NCI-H2227 (cell line): ENCODE data around the gene KHK.

Source experiments
- DNase-seq: peaks from one replicate; lab custom pipeline; 2025; ENCODE audit not compliant: unreplicated experiment; lab: John Stamatoyannopoulos, UW

Gene KHK

GRCh38 chr2:27126252-27126710 lies 39.7 kb downstream of the KHK start:
- no peak for DNase-seq

- no peak for DNase-seq
Measured at GRCh38 chr2:27127883-27128667, 41.5 kb downstream of the KHK start.

DNA sequence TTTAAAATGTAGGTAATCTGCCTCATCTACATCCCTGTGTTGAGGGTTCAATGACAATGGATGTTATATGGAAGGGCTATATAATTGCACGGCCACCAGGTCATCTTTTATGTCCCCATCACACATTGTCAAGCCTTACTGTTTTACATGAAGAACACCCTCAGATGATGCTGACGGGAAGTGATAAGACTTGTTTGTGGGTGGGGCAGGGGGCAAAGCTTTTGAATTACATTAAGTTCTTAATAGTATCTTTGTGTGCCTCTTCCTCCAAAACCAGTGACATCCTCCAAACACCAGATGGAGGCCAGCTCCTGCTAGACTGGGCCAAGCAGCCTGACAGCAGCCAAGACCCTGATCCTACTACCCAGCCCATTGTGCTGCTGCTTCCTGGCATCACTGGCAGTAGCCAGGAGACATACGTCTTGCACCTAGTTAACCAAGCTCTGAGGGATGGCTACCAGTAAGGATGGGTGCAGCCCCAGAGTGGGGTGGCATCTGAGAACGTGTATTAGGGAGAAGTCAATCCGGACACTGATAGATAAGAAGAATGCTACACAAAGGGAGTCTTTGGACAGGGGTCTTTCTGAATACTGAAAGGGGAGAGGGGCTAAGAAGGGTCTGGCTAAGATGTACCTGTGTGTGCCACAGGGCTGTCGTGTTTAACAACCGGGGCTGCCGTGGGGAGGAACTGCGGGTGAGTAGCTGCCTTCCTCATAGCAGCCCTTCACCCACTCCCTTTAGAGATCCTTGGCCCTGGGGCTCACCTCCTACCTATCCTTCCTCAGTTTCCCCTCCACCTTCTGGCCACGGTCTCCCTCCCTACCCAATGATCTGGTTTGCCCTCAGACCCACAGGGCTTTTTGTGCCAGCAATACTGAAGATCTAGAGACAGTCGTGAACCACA lies 42.3 kb downstream of the KHK start:
- DNase-seq, result no peak

GRCh38 chr2:27130396-27130795 lies 43.8 kb downstream of the KHK start:
- no peak for DNase-seq

DNA sequence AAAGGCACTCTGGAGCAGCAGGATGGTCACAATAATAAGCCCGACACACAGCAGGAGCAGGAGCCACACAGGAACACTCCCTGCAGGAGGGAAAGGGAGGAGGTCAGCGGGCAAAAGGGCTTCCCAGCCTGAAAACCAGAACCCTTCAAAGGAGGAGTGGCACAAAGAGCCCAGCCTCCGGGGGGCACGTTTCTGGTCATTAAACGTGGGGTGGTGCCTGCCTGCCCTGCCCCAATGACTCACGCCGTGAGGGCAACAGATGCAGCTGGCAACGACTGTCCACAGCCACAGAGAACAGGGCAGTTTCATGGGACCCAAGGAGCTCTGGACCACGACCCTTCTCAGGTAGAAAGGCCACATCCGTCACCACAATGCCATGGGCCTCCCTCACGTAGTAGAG lies 44.9 kb downstream of the KHK start:
- no peak for DNase-seq

- no peak for DNase-seq
Measured at GRCh38 chr2:27133195-27133875, 46.8 kb downstream of the KHK start.

DNA sequence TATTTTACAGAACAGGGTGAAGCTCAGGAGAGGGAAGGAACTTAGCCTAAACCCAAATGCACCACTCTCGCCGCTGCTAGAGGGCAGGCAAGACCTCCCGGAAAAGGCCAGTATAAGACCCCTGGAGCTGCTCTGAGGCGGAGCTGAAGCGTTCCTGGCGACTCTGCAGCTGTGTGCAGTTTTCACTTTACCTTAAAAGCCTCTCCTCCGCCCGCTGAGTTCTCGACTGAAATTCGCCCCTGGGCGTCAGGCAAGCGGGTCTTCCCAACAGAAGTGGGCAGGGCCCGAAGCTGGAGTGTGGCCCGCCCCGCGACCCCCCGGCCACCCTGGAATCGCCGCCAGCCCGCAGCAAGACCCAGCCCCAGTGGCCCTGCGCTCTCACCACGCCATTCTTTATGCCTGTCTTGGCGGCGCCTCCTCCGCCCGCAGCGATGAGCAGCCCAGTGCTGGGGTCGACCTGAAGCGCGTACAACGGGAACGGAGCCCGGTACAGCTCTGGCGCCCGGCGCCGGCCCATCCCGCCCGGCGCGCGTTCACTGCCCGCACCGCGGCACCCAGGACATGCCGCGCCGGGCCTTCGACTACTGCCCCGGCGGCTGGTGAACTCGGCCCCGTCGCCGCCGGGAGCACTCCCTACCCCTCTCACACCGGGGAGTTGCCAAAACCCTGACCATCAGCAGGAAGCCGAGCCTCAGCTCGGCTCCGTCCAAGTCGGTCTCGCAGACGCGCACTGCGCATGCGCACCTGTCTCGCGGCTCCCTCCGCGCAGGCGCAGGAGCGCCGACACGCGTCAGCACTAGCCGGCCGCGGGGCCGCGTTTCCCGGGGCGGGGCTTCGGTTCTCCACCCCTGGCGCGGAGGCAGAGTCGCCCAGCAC lies 47.6 kb downstream of the KHK start, which contains the start of gene PREB:
TSS of gene PREB (minus strand) at position 732 of the 876 bp plus-strand sequence. CDS start at position 517, 215 bp downstream.
- DNase-seq, result peak; percentile 99

- DNase-seq, result no peak
Measured at GRCh38 chr2:27134781-27135477, 48.4 kb downstream of the KHK start.

DNA sequence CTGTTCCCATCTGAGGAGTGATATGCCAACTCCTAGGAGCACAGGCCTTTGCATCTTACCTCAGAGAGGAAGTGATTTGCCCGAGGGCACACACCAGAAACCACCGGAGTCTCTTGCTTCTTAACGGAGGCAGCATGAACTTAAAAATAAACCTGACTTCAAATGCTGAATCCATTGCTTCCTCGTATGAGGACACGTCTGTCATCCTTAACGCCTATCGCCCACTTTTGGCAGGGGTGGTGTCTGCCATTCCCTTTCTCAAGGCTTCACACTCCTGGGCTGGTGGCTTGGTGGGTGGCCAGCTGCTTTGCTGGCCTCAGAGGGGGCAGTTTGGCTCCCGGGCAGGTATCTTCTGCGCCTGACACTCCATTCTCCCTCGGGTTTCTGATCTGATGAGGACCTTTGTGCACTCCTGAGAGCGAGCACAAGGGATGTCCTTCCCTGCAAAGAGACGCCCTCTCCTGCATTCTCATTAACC lies 48.9 kb downstream of the KHK start:
- DNase-seq, result no peak

GRCh38 chr2:27136751-27137150 lies 50.2 kb downstream of the KHK start:
- DNase-seq, result no peak

DNA sequence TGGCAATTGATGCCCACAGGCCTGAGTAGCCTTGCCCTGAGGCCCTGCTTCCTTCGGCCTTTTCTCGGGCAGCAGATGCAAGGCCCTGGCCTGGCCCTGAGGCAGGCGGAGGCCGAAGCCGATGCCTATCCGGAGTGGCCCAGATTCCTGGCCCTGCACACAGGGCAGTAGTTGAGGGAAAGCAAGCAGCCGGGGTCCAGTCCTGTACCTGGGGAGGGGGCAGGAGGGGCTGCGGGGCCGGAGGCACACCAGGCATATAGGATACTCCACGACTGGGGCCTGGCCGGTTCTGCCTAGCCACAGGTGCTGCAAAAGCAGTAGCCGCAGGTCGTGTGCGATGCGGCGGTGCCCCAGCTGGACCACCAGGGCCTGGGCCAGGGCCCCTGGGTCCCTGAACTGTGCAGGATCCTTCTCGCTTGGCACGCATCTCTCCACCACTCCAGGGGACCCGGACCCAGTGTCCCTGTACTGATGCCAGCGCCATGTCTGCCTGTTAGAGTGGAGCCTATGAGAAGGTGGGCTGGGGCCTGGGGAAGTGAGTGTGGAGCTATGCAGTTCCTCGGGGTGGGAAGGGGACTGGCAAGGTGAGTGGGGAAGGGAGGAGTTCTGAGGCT lies 50.9 kb downstream of the KHK start:
- no peak for DNase-seq

DNA sequence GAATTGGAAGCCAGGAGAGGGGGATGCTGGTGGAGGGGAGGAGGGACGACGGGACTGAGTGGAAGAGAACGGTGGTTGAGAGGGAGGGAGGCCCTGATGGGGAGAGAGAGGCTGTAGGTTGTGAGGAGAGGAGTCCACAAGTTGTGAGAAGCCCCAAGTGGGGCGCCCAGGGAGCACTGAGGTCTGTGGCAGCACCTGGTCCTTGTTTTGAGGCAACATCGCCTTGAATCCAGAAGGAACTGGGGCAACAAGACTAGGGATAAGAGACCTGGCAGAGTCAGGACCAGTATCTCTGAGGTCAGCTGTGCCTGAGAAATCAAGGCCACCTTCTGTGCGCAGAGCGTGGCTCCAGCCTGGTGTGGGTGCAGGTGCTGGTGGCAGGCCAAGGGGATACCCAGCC lies 51.5 kb downstream of the KHK start:
- DNase-seq, result no peak

DNA sequence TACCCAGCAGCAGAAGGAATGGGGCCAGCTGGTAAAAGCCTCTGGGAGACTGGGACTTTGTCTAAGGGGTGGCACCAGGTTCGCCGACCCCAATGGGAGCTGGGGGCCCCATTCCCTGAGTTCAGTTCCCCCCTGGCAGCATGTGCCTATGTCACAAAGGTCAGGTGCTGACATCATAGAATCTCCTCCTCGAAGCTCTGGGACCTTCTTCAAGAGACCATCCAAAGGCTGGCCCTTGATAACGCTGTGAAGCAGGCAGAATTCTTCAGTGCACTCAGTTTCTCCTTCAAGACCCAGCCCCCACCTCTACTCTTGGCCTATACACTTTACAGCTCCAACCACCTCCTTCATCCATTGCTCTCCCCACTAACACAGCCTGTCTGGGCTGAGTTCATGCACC lies 52.7 kb downstream of the KHK start, which contains the start of gene PRR30:
TSS of gene PRR30 (minus strand) at position 101 of the 400 bp plus-strand sequence. CDS start 1,081 bp downstream, outside the sequence.
- DNase-seq, result no peak

GRCh38 chr2:27143285-27143684 lies 56.7 kb downstream of the KHK start:
- DNase-seq, result no peak

DNA sequence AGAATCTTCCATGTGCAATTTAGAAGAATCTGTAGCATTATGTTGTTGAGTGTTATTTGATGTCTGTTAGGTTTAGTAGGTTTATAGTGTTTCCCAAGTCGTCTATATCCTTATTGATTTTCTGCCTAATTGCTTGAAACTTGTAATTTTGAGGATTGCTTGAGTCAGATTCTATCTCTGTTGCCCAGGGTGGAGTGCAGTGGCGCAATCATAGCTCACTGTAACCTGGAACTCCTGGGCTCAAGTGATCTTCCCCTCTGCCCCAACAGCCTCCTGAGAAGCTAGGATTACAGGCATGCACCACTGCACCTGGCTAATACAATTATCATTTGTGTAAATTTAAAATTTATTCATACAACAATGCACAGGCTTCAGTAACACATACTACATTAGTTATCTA lies 59.1 kb downstream of the KHK start:
- no peak for DNase-seq

GRCh38 chr2:27147935-27148334 lies 61.4 kb downstream of the KHK start:
- no peak for DNase-seq

GRCh38 chr2:27148801-27149439 lies 62.3 kb downstream of the KHK start, which contains the start of gene TCF23:
TCF23 (plus strand) TSS chr2:27149004; CDS start chr2:27149134, 130 bp downstream.
- no peak for DNase-seq
